K562 (cell line): ENCODE data around the gene C2CD4C. TPM values are rescaled to one million over a fixed set of nuclear protein-coding genes. Genes with fewer than 3 reads are reported as not detected.

Source experiments
- BHLHE40 ChIP-seq: IDR thresholded peaks from 2 replicates; pipeline ENCODE4 v1.6.1; 2011; ENCODE audit warnings: low read length, improper control_type of control experiment
- DDX20 ChIP-seq: fragments of 450-650 bp; IDR thresholded peaks from 2 replicates; pipeline ENCODE4 v1.6.1; 2016; ENCODE audit warnings: missing genetic modification characterization, low read depth, mild to moderate bottlenecking, missing compliant biosample characterization, moderate library complexity
- MAFG ChIP-seq: fragments of 450-650 bp; conservative IDR thresholded peaks from 2 replicates; pipeline ENCODE4 v1.6.1; 2016; ENCODE audit warnings: missing genetic modification characterization, missing compliant biosample characterization
- PTRF ChIP-seq: fragments of 450-650 bp; IDR thresholded peaks from 2 replicates; pipeline ENCODE4 v1.6.1; 2016; ENCODE audit warnings: mild to moderate bottlenecking, missing genetic modification characterization, missing compliant biosample characterization
- SREBF2 ChIP-seq: sonication (generic); formaldehyde crosslinking; IDR thresholded peaks from 2 replicates; pipeline ENCODE4 v1.4.0; 2020; ENCODE audit warnings: mild to moderate bottlenecking, missing genetic modification reagents
- TRIM24 ChIP-seq, 2 experiments: fragments of 450-650 bp; IDR thresholded peaks; 2 replicates each; pipeline ENCODE4 v1.6.1; 2016
- polyA plus RNA-seq, 8 experiments: library from polyadenylated mRNA; depleted of rRNA in 4 of 8; stranded (reverse) in 5 of 8; unstranded in 3 of 8; fragments of >200 nt; fragmentation: Nextera tagmentation in 2 of 8; fragmentation: Illumina TruSeq in 1 of 8; extraction: Ambion mirVana in 2 of 8; extraction: Trizol in 1 of 8; gene quantifications; 2 replicates each; pipeline versions ENCODE4 v1.2.1 to v1.2.3, GENCODE V29; 2011 to 2014; ENCODE audit warnings: inconsistent platforms in 1 of 8, missing spikeins in 1 of 8
- total RNA-seq, 7 experiments: library from RNA; depleted of rRNA in 6 of 7; stranded (reverse); fragments of >200 nt in 6 of 7; fragmentation: Illumina TruSeq in 2 of 7; extraction: Trizol in 2 of 7; gene quantifications; 2 replicates each; pipeline versions ENCODE4 v1.2.1 to v1.2.3, GENCODE V29; 2011 to 2021; ENCODE audit warnings: low replicate concordance in 1 of 7
- TF ChIP-seq, protein P1 (sequence below): sonication (generic); formaldehyde crosslinking; IDR thresholded peaks from 2 replicates; pipeline ENCODE4 v1.9.0; 2022; ENCODE audit warnings: mild to moderate bottlenecking, missing genetic modification reagents
- TF ChIP-seq, protein P2 (sequence below), 2 experiments: fragments of 450-650 bp; conservative IDR thresholded peaks; 2 replicates each; pipeline ENCODE4 v1.6.1; 2017; ENCODE audit warnings: mild to moderate bottlenecking in 2 of 2, moderate library complexity in 2 of 2

C2CD4C gene
- total and polyA plus RNA-seq, 9 of the 15 experiments (the other 6 are each of a cell fraction or from before 2014, with no cell fraction given): 0.01 to 0.07 TPM; not detected in 7

GRCh38 chr19:405121-405965, 3.6 kb downstream of the C2CD4C start (continued):
- TF ChIP-seq BHLHE40 (no peak), MAFG (tag) (no peak), TRIM24 (IDR thresholded peaks at IDR 0.05) (no peak), PTRF (no peak), DDX20 (tag) (no peak), SREBF2 (CRISPR knock-in tag) (no peak)
- TF ChIP-seq, protein P1, sequence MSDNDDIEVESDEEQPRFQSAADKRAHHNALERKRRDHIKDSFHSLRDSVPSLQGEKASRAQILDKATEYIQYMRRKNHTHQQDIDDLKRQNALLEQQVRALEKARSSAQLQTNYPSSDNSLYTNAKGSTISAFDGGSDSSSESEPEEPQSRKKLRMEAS (CRISPR knock-in tag): no peak
- TF ChIP-seq, protein P2, sequence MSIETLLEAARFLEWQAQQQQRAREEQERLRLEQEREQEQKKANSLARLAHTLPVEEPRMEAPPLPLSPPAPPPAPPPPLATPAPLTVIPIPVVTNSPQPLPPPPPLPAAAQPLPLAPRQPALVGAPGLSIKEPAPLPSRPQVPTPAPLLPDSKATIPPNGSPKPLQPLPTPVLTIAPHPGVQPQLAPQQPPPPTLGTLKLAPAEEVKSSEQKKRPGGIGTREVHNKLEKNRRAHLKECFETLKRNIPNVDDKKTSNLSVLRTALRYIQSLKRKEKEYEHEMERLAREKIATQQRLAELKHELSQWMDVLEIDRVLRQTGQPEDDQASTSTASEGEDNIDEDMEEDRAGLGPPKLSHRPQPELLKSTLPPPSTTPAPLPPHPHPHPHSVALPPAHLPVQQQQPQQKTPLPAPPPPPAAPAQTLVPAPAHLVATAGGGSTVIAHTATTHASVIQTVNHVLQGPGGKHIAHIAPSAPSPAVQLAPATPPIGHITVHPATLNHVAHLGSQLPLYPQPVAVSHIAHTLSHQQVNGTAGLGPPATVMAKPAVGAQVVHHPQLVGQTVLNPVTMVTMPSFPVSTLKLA (conservative IDR thresholded peaks at IDR 0.05): no peak
